Muscle layer of colon (tissue), 2 donors: Measurements from ENCODE around the gene UTF1.

ENCODE experiments used
- H3K27ac ChIP-seq: one replicate; pipeline ENCODE4 v1.7.0; 2013; ENCODE audit warnings: low read depth, mild to moderate bottlenecking, low read length, moderate library complexity
- H3K27me3 ChIP-seq, 2 donors: one replicate each; pipeline ENCODE4 v1.7.0; 2013; ENCODE audit warnings: low read length in 2 of 2, mild to moderate bottlenecking in 2 of 2; ENCODE audit not compliant: insufficient read depth in 2 of 2, control insufficient read depth in 1 of 2
- H3K36me3 ChIP-seq: one replicate; pipeline ENCODE4 v1.7.0; 2013; ENCODE audit warnings: mild to moderate bottlenecking, low read length; ENCODE audit not compliant: insufficient read depth
- H3K4me1 ChIP-seq: one replicate; pipeline ENCODE4 v1.7.0; 2013; ENCODE audit warnings: mild to moderate bottlenecking, low read length; ENCODE audit not compliant: insufficient read depth
- H3K4me3 ChIP-seq, 2 donors: one replicate each; pipeline ENCODE4 v1.7.0; 2013; ENCODE audit warnings: low read length in 2 of 2, low read depth in 1 of 2, mild to moderate bottlenecking in 1 of 2, moderate library complexity in 1 of 2
- H3K9ac ChIP-seq: one replicate; pipeline ENCODE4 v1.7.0; 2013; ENCODE audit warnings: low read length
- H3K9me3 ChIP-seq: one replicate; pipeline ENCODE4 v1.7.0; 2013; ENCODE audit warnings: mild to moderate bottlenecking, low read length
- donor health status: abdominal sarcoma.
- donor health status: Adenocarcinoma of cecum.

UTF1 gene

DNA sequence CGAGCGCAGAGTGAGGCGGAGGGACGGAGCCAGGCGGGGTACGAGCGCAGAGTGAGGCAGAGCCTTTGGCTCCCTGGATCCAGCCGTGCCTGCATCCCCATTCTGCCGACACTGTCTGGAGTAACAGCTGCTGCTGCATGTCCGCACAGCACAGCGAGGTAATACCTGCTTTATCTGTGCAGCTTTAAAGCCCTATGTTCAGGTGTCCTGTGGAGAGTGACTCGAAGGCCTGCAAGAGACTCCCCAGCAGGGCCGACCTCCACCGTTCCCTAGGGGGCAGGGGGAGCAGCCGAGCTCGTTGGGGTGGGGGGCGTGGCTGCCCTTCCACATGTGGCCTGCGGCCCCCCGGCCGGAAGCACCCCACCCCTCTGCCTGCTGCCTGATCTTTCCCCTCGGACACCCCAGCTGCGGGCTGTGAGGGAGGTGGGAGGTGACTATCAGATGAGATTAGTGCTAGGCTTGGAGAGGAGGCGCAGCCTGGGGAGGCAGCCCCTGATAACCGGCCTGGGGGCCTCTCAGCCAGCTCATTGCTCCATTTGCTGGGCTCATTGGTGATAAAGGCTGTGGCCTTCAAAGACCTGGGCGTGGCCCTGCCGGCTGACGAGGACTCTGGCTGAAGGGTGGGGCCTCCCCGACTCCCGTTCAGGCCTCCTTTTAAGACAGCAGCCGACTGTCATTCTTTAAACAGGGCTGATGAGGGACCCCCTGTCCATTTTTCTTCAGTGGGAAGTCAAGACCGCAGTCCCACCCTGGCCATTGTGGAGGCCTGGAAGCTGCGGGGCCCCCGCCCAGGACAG, 15.6 kb downstream of the UTF1 start:
- Histone ChIP-seq H3K4me3 (no peak overlapping the region), H3K36me3 (no peaks in the 10 kb centered on the region), H3K27ac (no peak overlapping the region), H3K9me3 (no peaks in the 10 kb centered on the region), H3K4me1 (no peaks in the 10 kb centered on the region), H3K9ac (no peak overlapping the region), H3K27me3 (peaks cover 7 to 54% of the 10 kb centered on the region in 2 donors)

DNA sequence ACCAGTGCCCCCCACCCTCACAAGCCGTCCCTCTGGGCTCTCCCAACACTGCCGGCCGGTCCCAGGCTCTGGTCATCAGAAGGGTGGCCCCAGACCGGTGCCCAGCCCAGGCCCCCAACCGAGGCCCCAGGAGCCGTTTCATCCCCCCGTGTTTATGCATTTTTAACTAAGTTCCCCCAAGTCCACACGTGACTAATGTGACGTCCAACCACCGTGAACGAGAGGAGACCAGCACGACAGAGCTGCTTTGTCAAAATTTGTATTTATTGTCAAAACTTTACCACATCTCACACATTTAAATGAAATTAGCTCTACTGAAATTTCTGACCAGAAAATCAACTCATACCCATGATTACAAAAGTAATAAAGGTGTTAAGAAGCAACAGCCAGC, 16.2 kb downstream of the UTF1 start:
- Histone ChIP-seq H3K27me3 (peaks cover 8 to 52% of the 10 kb centered on the region in 2 donors), H3K9ac (no peak overlapping the region), H3K4me1 (no peaks in the 10 kb centered on the region), H3K9me3 (no peaks in the 10 kb centered on the region), H3K4me3 (no peak overlapping the region), H3K27ac (no peak overlapping the region), H3K36me3 (no peaks in the 10 kb centered on the region)

DNA sequence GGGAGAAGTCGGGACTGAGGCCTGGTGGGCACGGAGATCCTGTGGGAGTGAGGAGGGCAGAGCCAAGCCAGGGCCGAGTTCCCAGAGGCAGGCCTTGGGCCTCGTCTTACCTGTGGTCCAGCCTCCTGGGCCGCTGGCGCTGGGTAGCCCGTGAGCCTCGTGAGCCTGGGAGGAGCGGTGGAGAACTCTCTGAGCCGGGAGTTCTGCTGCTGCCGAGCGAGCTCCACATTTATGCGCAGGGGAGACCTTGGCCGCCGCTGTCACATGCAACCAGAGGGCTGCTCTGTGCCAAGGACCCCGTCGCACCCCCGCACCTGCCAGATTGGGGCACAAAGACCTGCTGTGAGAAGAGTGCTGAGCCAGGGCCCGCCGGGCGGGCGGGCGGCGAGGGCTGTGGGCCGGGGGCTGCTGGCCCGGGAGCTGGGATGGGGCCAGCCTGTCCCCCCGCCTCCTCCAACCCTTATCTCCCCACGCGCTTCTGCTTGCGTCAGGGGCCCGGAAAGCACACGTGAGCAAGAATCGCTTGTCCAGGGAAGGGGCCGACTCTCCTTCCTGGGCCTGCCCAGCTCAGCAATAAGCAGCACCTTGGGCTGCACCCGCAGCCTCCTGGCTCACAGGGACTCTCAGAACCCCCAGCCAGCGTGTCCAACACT, 17.8 kb downstream of the UTF1 start:
- Histone ChIP-seq H3K36me3 (no peaks in the 10 kb centered on the region), H3K9ac (no peak overlapping the region), H3K4me3 (no peak overlapping the region), H3K4me1 (no peaks in the 10 kb centered on the region), H3K27ac (no peak overlapping the region), H3K27me3 (peaks cover 8 to 57% of the 10 kb centered on the region in 2 donors), H3K9me3 (no peaks in the 10 kb centered on the region)

DNA sequence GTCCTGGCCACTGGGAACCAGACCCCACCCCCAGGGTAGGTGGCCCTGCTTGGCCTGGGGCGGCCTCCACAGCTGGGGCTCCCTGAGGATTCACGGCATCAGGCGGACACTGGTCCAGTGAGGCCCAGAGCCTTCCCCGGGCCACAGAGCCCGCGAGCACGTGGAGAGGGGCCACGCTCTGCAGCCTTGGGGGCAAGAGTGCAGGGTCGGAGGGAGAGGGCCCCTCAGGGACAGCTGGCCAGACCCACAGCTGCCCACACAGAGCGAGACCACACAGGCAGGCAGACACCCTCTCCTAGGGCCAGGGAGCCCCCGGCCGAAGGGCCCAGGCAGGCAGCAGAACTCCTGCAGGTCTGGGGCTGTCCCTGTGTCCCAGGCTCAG, 18.3 kb downstream of the UTF1 start:
- H3K27me3 ChIP-seq: peaks cover 8 to 57% of the 10 kb centered on the region in 2 donors
- H3K27ac ChIP-seq: no peak overlapping the region

DNA sequence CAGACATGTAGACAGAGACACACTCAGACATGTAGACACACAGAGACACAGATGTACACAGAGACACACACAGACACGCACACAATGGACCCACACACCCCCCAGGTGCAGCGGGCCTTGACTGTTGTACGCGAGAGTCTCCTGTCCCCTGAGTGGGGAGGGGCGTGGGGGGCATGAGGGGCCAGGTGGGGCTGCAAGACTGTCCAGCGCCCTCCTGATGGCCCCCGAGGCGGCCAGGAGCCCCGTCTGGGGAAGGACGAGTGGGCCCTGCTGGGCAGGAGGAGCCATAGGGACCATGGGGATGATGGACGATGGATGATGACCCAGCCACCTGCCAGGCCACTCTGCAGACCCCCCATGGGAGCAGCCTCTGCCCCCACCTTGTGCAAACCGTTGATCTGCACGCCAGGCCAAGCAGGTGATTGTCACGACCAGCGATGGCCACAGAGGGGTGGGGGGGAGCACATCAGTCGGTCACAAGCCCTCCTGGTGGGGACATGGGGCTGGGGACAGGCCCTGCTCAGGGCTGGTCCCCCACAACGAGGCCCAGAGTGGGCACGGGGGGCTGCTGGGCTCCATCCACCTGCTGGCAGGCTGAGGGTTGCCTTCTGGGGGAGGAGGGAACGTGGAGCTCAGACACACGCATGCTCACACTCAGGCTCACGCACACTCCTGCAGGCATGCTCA, 19.2 kb downstream of the UTF1 start:
- H3K36me3 ChIP-seq: no peaks in the 10 kb centered on the region
- H3K27ac ChIP-seq: no peak overlapping the region
- no peaks in the 10 kb centered on the region for H3K4me1 ChIP-seq
- peaks cover 8 to 57% of the 10 kb centered on the region in 2 donors for H3K27me3 ChIP-seq
- H3K9me3 ChIP-seq: no peaks in the 10 kb centered on the region
- H3K4me3 ChIP-seq: no peak overlapping the region
- H3K9ac ChIP-seq: no peak overlapping the region

More for the DNA sequence above, 18.3 kb downstream of the UTF1 start:
- Histone ChIP-seq H3K4me1 (no peaks in the 10 kb centered on the region), H3K4me3 (no peak overlapping the region), H3K9me3 (no peaks in the 10 kb centered on the region), H3K36me3 (no peaks in the 10 kb centered on the region), H3K9ac (no peak overlapping the region)

DNA sequence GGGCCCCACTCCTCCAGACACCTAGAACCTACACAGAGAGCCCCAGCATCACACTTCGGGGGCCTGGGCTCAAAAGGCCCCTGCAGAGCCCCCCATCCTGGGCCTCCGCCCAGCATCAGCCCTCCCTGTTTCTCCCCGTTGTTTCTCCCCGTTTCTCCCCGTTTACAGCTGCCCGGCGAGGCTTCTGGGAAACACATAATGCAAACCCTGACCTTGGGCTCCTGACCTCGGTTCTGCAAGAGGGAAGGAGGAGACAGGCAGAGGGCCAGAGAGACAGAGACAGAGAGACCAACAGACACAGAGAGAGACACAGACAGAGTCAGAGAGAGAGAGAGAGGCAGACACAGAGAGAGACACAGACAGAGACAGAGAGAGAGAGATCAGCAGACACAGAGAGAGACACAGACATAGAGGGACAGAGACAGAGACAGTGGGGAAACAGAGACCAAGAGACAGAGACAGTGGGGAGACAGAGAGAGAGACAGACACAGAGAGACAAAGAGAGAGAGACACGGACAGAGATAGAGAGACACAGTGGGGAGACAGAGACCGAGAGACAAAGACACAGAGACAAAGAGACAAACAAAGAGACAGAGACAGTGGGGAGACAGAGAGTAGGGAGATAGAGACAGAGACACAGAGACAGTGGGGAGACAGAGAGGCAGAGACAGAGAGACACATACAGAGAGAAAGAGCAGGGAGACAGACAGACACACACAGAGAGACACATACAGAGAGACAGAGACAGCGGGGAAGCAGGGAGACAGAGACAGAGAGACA, 20.1 kb downstream of the UTF1 start:
- Histone ChIP-seq H3K27ac (no peak overlapping the region), H3K27me3 (peaks cover 8 to 51% of the 10 kb centered on the region in 2 donors), H3K9me3 (no peaks in the 10 kb centered on the region), H3K4me3 (no peak overlapping the region), H3K4me1 (no peaks in the 10 kb centered on the region), H3K36me3 (no peaks in the 10 kb centered on the region), H3K9ac (no peak overlapping the region)

DNA sequence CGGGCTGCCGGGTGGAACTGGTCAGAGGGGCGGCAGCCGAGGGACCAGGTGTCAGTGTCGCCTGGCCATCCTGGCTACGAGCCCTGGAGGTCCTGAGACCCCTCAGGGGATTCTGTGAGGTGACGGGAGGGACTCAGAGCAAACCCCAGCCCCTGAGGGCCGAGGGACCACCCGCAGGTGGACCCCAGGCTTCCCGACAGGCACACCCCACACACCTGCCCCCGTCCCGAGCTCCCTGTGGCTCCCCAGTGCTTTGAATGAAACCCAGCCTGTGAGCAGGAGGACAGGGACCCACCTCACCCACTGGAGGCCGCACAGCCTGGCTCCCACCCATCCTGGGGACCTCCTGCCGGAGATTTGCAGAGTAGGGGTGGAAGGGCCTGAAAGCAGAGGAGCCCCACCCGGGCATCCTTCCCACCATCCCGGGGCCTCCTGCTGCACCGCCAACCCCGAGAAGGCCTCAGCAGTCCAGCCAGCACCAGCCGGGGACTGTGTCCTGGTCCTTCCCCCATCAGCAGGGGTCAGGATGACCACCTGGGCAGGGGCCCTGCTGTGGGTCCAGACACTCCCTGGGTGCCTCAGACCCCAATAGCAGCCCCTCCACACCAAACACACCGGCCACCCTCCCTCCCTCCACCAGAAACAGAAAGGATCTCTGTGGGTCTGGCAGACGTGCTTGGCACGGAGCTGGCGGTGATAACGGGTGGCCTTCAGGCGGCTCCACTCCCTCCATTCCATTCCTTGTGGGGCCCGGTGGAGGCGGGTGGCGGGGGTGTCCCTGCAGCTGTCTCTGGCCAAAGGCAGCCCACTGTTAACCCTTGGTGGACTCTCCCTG, 21.6 kb downstream of the UTF1 start:
- Histone ChIP-seq H3K36me3 (no peaks in the 10 kb centered on the region), H3K27me3 (peaks cover 8 to 37% of the 10 kb centered on the region in 2 donors), H3K9ac (no peak overlapping the region), H3K9me3 (no peaks in the 10 kb centered on the region), H3K4me1 (no peaks in the 10 kb centered on the region), H3K4me3 (no peak overlapping the region), H3K27ac (no peak overlapping the region)

DNA sequence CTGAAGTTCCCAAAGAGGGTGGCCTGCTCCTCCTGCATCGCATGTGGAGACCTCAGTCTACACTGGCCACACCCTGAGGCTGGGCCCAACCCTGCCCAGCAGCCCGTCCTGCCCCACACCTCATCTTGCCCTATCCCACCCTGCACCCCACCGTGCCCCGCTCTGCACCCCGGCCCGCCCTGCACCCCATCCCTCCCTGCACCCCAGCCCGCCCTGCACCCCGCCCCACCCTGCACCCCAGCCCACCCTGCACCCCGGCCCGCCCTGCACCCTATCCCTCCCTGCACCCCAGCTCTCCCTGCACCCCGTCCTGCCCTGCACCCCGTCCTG, 22.2 kb downstream of the UTF1 start:
- peaks cover 8 to 32% of the 10 kb centered on the region in 2 donors for H3K27me3 ChIP-seq
- no peaks in the 10 kb centered on the region for H3K4me1 ChIP-seq
- no peak overlapping the region for H3K4me3 ChIP-seq
- H3K36me3 ChIP-seq: no peaks in the 10 kb centered on the region
- H3K9ac ChIP-seq: no peak overlapping the region
- no peak overlapping the region for H3K27ac ChIP-seq
- H3K9me3 ChIP-seq: no peaks in the 10 kb centered on the region

DNA sequence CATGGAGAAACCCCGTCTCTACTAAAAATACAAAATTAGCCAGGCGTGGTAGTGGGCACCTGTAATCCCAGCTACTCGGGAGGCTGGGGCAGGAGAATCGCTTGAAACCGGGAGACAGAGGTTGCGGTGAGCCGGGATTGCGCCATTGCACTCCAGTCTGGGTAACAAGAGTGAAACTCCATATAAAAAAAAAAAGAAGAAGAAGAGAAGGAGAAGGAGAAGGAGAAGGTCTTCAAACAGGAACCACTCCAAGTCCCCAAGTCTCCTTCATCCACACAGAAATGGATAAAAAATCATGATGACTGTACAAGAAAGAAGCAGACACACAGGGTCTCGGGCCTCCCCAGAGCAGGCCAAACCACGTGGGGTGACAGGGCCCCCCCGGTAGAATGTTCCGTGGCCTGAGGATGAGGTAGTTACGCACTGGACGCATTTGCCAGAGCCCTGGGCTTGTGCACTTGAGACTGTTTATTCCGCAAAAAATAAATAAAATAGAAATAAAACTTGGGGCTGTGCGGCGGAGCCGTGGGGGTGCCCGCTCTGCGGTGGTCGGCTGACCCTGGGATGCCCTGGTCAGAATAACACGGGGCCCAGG, 23.4 kb downstream of the UTF1 start:
- Histone ChIP-seq H3K27me3 (peaks cover 8 to 20% of the 10 kb centered on the region in 2 donors), H3K9me3 (no peaks in the 10 kb centered on the region), H3K4me1 (peaks cover 4% of the 10 kb centered on the region), H3K27ac (no peak overlapping the region), H3K36me3 (no peaks in the 10 kb centered on the region), H3K4me3 (no peak overlapping the region), H3K9ac (no peak overlapping the region)

DNA sequence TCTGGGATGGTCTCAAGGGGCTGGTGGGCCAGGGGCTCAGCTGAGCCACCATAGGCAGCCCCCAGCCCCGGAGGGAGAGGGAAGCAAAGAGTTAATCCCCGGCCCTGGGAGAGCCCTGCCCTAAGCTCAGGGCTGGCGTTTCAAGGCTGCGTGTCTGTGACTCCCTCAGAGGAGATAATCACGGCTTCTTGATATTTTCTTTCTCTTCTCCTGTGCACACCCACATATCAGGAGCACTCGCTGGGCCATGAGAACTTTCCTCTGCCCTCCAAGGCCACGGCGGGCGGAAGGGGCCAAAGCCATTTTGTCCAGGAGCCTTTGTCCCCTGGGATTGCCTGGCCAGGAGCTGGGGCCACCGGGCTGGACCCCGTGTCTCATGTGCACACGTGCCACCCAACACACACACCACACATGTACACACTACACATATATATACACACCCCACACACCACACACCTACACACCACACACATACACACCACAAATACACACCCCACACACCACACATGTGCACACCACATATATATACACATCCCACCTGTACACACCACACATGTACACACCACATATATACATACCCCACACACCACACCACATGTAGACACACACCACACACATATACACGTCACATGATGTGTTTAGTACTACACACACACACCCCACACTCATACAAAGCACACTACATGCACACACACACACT, 24.6 kb downstream of the UTF1 start:
- Histone ChIP-seq H3K27me3 (peaks cover 8 to 14% of the 10 kb centered on the region in 2 donors), H3K4me1 (peaks cover 4% of the 10 kb centered on the region), H3K9ac (no peak overlapping the region), H3K4me3 (no peak overlapping the region), H3K36me3 (no peaks in the 10 kb centered on the region), H3K9me3 (no peaks in the 10 kb centered on the region), H3K27ac (no peak overlapping the region)
